ENCODE measurements around the gene B3GNT3.

Gene B3GNT3

GRCh38 chr19:17752865-17753639, 41.9 kb upstream of the B3GNT3 start:
- DNase-seq (ENCODE audit: extremely low read depth, low read depth), result no peak
- TF ChIP-seq CTCF (IDR thresholded peaks at IDR 0.05; ENCODE audit: low read depth, low read length, missing control alignments), result no peak
- no peak overlapping the region for H3K4me3 ChIP-seq (replicated peaks; ENCODE audit: low read depth, low read length)

- no peak for TF ChIP-seq CTCF (IDR thresholded peaks at IDR 0.05; ENCODE audit: low read depth, low read length, missing control alignments)
- DNase-seq (ENCODE audit: extremely low read depth, low read depth), result no peak
- H3K4me3 ChIP-seq (replicated peaks; ENCODE audit: low read depth, low read length), result no peak overlapping the region
These were observed 41.0 kb upstream of the B3GNT3 start for GRCh38 chr19:17753976-17754375.

GRCh38 chr19:17754634-17755442, 40.1 kb upstream of the B3GNT3 start:
- TF ChIP-seq CTCF (IDR thresholded peaks at IDR 0.05; ENCODE audit: low read depth, low read length, missing control alignments), result no peak
- no peak for DNase-seq (ENCODE audit: extremely low read depth, low read depth)
- H3K4me3 ChIP-seq (replicated peaks; ENCODE audit: low read depth, low read length), result no peak overlapping the region

GRCh38 chr19:17755443-17755890, 39.5 kb upstream of the B3GNT3 start:
- no peak for TF ChIP-seq CTCF (IDR thresholded peaks at IDR 0.05; ENCODE audit: low read depth, low read length, missing control alignments)
- no peak for DNase-seq (ENCODE audit: extremely low read depth, low read depth)
- H3K4me3 ChIP-seq (replicated peaks; ENCODE audit: low read depth, low read length), result no peak overlapping the region

- no peak for DNase-seq (ENCODE audit: extremely low read depth, low read depth)
- no peak overlapping the region for H3K4me3 ChIP-seq (replicated peaks; ENCODE audit: low read depth, low read length)
- TF ChIP-seq CTCF (IDR thresholded peaks at IDR 0.05; ENCODE audit: low read depth, low read length, missing control alignments), result no peak
These were observed 38.8 kb upstream of the B3GNT3 start for GRCh38 chr19:17755977-17756670.

- no peak overlapping the region for H3K4me3 ChIP-seq (replicated peaks; ENCODE audit: low read depth, low read length)
- DNase-seq (ENCODE audit: extremely low read depth, low read depth), result no peak
- TF ChIP-seq CTCF (IDR thresholded peaks at IDR 0.05; ENCODE audit: low read depth, low read length, missing control alignments), result no peak
These were observed 37.8 kb upstream of the B3GNT3 start for GRCh38 chr19:17757125-17757524.
